DOHH2 (cell line): ENCODE measurements around the gene JARID2.

ENCODE experiments used
- H3F3A ChIP-seq: fragments of 200-600 bp; sonication (generic), shearing (Covaris generic); 2 replicates; pipeline ENCODE4 v1.6.0; 2016; ENCODE audit warnings: antibody characterized with exemption, mild to moderate bottlenecking; ENCODE audit not compliant: control insufficient read depth, insufficient read depth
- H3K27ac ChIP-seq: fragments of 200-600 bp; sonication (generic); 2 replicates; pipeline ENCODE4 v1.5.1; 2014; ENCODE audit warnings: low read depth, mild to moderate bottlenecking, low read length, moderate library complexity
- H3K27me3 ChIP-seq: fragments of 200-600 bp; sonication (generic); 2 replicates; pipeline ENCODE4 v1.6.1; 2014; ENCODE audit warnings: mild to moderate bottlenecking, low read length, mixed read lengths; ENCODE audit not compliant: control insufficient read depth
- H3K36me3 ChIP-seq: fragments of 200-600 bp; sonication (generic); 2 replicates; pipeline ENCODE4 v1.6.1; 2014; ENCODE audit warnings: mild to moderate bottlenecking, low read length, moderate library complexity, mixed read lengths; ENCODE audit not compliant: control insufficient read depth
- H3K4me1 ChIP-seq: fragments of 200-600 bp; sonication (generic); 2 replicates; pipeline ENCODE4 v1.6.1; 2014; ENCODE audit warnings: mild to moderate bottlenecking, low read length, mixed read lengths; ENCODE audit not compliant: control insufficient read depth
- H3K4me2 ChIP-seq: fragments of 200-600 bp; sonication (generic); 2 replicates; pipeline ENCODE4 v1.6.0; 2014; ENCODE audit warnings: mild to moderate bottlenecking, low read length, moderate library complexity
- H3K4me3 ChIP-seq: fragments of 200-600 bp; sonication (generic); 2 replicates; pipeline ENCODE4 v1.5.1; 2014; ENCODE audit warnings: mild to moderate bottlenecking, low read length, mixed read lengths
- H3K79me2 ChIP-seq: fragments of 200-600 bp; sonication (generic); 2 replicates; pipeline ENCODE4 v1.6.1; 2014; ENCODE audit warnings: mild to moderate bottlenecking, low read length, mixed read lengths; ENCODE audit not compliant: control insufficient read depth
- H3K9me2 ChIP-seq: fragments of 200-600 bp; sonication (generic); replicated peaks from 2 replicates; pipeline ENCODE4 v1.6.1; 2014; ENCODE audit warnings: mild to moderate bottlenecking, low read length, mixed read lengths; ENCODE audit not compliant: control insufficient read depth
- H3K9me3 ChIP-seq: fragments of 200-600 bp; sonication (generic); 2 replicates; pipeline ENCODE4 v1.6.1; 2014; ENCODE audit warnings: antibody characterized with exemption, low read length, mixed read lengths; ENCODE audit not compliant: control insufficient read depth, insufficient read depth
- H4K20me1 ChIP-seq: fragments of 200-600 bp; sonication (generic); 2 replicates; pipeline ENCODE4 v1.6.0; 2014; ENCODE audit warnings: low read depth, mild to moderate bottlenecking, antibody characterized with exemption, low read length, moderate library complexity; ENCODE audit not compliant: control insufficient read depth, insufficient read depth
- CTCF ChIP-seq: fragments of 200-600 bp; sonication (generic); IDR thresholded peaks from one replicate; pipeline ENCODE4 v1.5.1; 2014; ENCODE audit warnings: antibody characterized with exemption, mild to moderate bottlenecking, low read depth, low read length; ENCODE audit not compliant: poor library complexity, severe bottlenecking
- EZH2phosphoT487 ChIP-seq: fragments of 200-600 bp; sonication (generic); IDR thresholded peaks from 2 replicates; pipeline ENCODE4 v1.6.1; 2017; ENCODE audit warnings: borderline replicate concordance, mild to moderate bottlenecking, antibody characterized with exemption, low read length, moderate library complexity, mixed read lengths

Gene JARID2

GRCh38 chr6:15501826-15502445, 256.1 kb downstream of the JARID2 start:
- TF ChIP-seq EZH2phosphoT487 (no peak), CTCF (no peak)
- no peaks in the 10 kb centered on the region for H4K20me1 ChIP-seq
- no peak overlapping the region for H3K4me2 ChIP-seq
- no peaks in the 10 kb centered on the region for H3K4me1 ChIP-seq
- no peaks in the 10 kb centered on the region for H3K36me3 ChIP-seq
- no peaks in the 10 kb centered on the region for H3K79me2 ChIP-seq
- H3K27ac ChIP-seq: no peak overlapping the region
- no peaks in the 10 kb centered on the region for H3F3A ChIP-seq
- no peaks in the 10 kb centered on the region for H3K9me2 ChIP-seq
- no peaks in the 10 kb centered on the region for H3K27me3 ChIP-seq
- no peaks in the 10 kb centered on the region for H3K9me3 ChIP-seq
- H3K4me3 ChIP-seq: no peak overlapping the region

- H3K4me2 ChIP-seq: no peak overlapping the region
- H3K4me1 ChIP-seq: no peaks in the 10 kb centered on the region
- no peaks in the 10 kb centered on the region for H3K9me2 ChIP-seq
- H3K79me2 ChIP-seq: no peaks in the 10 kb centered on the region
- H3K9me3 ChIP-seq: no peaks in the 10 kb centered on the region
- H3K4me3 ChIP-seq: no peak overlapping the region
- H4K20me1 ChIP-seq: no peaks in the 10 kb centered on the region
- H3K27me3 ChIP-seq: no peaks in the 10 kb centered on the region
- H3F3A ChIP-seq: no peaks in the 10 kb centered on the region
- H3K27ac ChIP-seq: no peak overlapping the region
- TF ChIP-seq CTCF (no peak), EZH2phosphoT487 (no peak)
- no peaks in the 10 kb centered on the region for H3K36me3 ChIP-seq
Measured at GRCh38 chr6:15502446-15503345, 256.8 kb downstream of the JARID2 start.

GRCh38 chr6:15503346-15503680, 257.4 kb downstream of the JARID2 start:
- no peaks in the 10 kb centered on the region for H3K79me2 ChIP-seq
- no peaks in the 10 kb centered on the region for H3K4me1 ChIP-seq
- no peaks in the 10 kb centered on the region for H3K9me3 ChIP-seq
- H3K4me2 ChIP-seq: no peak overlapping the region
- no peak overlapping the region for H3K4me3 ChIP-seq
- no peaks in the 10 kb centered on the region for H4K20me1 ChIP-seq
- no peak for TF ChIP-seq CTCF
- TF ChIP-seq EZH2phosphoT487: no peak
- no peaks in the 10 kb centered on the region for H3K27me3 ChIP-seq
- H3K36me3 ChIP-seq: no peaks in the 10 kb centered on the region
- H3K9me2 ChIP-seq: no peaks in the 10 kb centered on the region
- H3K27ac ChIP-seq: no peak overlapping the region
- H3F3A ChIP-seq: no peaks in the 10 kb centered on the region
